GM18508 (cell line): ENCODE results near the gene IFIT2.
A peak's percentile ranks its signal among the peaks of the same experiment; 100 is the strongest.
"Not testable (repeated sequence)": the region's sequence is repeated elsewhere in the genome, so short reads cannot be mapped to it uniquely, and the experiment has no call there.

Experiments
- ATAC-seq: cut with Tn5 transposase; IDR thresholded peaks from one replicate; pipeline ENCODE4 v1.9.1; 2021; ENCODE audit warnings: moderate number of reproducible peaks; ENCODE audit not compliant: insufficient read depth, unreplicated experiment

The IFIT2 gene

GRCh38 chr10:89306434-89307268 lies 4.8 kb downstream of the IFIT2 start:
- ATAC-seq, result no peak

- ATAC-seq, result no peak
Measured at GRCh38 chr10:89307269-89307577, 5.4 kb downstream of the IFIT2 start.

GRCh38 chr10:89308266-89308665 lies 6.4 kb downstream of the IFIT2 start:
- ATAC-seq, result no peak

- ATAC-seq, result no peak
Measured at GRCh38 chr10:89308736-89309135, 6.9 kb downstream of the IFIT2 start.

GRCh38 chr10:89309156-89310055 lies 7.6 kb downstream of the IFIT2 start:
- no peak for ATAC-seq

GRCh38 chr10:89310056-89310893 lies 8.4 kb downstream of the IFIT2 start:
- ATAC-seq, result no peak

- no peak for ATAC-seq
Measured at GRCh38 chr10:89312973-89313372, 11.1 kb downstream of the IFIT2 start.

- ATAC-seq, result no peak
Measured at GRCh38 chr10:89314676-89315075, 12.8 kb downstream of the IFIT2 start.

GRCh38 chr10:89318047-89318446 lies 16.2 kb downstream of the IFIT2 start:
- not testable (repeated sequence) for ATAC-seq

GRCh38 chr10:89325081-89325480 lies 23.2 kb downstream of the IFIT2 start:
- ATAC-seq, result not testable (repeated sequence)

GRCh38 chr10:89325856-89326255 lies 24.0 kb downstream of the IFIT2 start:
- ATAC-seq, result not testable (repeated sequence)

- ATAC-seq, result peak; percentile 26
Measured at GRCh38 chr10:89327803-89328441, 26.1 kb downstream of the IFIT2 start, which contains the start of gene IFIT3. Gene IFIT3 (plus strand): TSS chr10:89327997. CDS start chr10:89328074, 77 bp downstream.

- ATAC-seq, result no peak
Measured at GRCh38 chr10:89329151-89329550, 27.3 kb downstream of the IFIT2 start.

GRCh38 chr10:89330014-89330413 lies 28.2 kb downstream of the IFIT2 start:
- not testable (repeated sequence) for ATAC-seq

- ATAC-seq, result no peak
Measured at GRCh38 chr10:89330537-89331212, 28.8 kb downstream of the IFIT2 start.

GRCh38 chr10:89331487-89332122 lies 29.8 kb downstream of the IFIT2 start:
- ATAC-seq, result not testable (repeated sequence)

GRCh38 chr10:89332123-89332633 lies 30.3 kb downstream of the IFIT2 start:
- no peak for ATAC-seq

GRCh38 chr10:89335226-89335625 lies 33.4 kb downstream of the IFIT2 start:
- ATAC-seq, result no peak

GRCh38 chr10:89336241-89336640 lies 34.4 kb downstream of the IFIT2 start:
- no peak for ATAC-seq
